Neural cell (in vitro differentiated cells): ENCODE data around the gene NUDT9. TPM values are rescaled to one million over a fixed set of nuclear protein-coding genes. Genes with fewer than 3 reads are reported as not detected.

ENCODE experiments used
- H2AFZ ChIP-seq: fragments of 200-600, 300-800 bp; sonication (generic), shearing (Covaris generic); 2 replicates; pipeline ENCODE4 v1.6.0; 2014; ENCODE audit warnings: low read depth, mild to moderate bottlenecking, antibody characterized with exemption, low read length, moderate library complexity
- H3F3A ChIP-seq: fragments of 200-600 bp; shearing (Covaris generic); 2 replicates; pipeline ENCODE4 v1.6.1; 2016; ENCODE audit warnings: mild to moderate bottlenecking, moderate library complexity, mixed read lengths, antibody characterized with exemption, low read length; ENCODE audit not compliant: insufficient read depth, poor library complexity, severe bottlenecking
- H3K27ac ChIP-seq: fragments of 200-600, 300-800 bp; sonication (generic), shearing (Covaris generic); 2 replicates; pipeline ENCODE4 v1.5.1; 2014; ENCODE audit warnings: mild to moderate bottlenecking, low read length, moderate library complexity
- H3K27me3 ChIP-seq: fragments of 300-800, 200-600 bp; sonication (generic), shearing (Covaris generic); 2 replicates; pipeline ENCODE4 v1.6.0; 2014; ENCODE audit warnings: mild to moderate bottlenecking, low read depth, low read length, moderate library complexity; ENCODE audit not compliant: insufficient read depth
- H3K36me3 ChIP-seq: fragments of 300-800, 200-600 bp; sonication (generic), shearing (Covaris generic); 2 replicates; pipeline ENCODE4 v1.5.1; 2014; ENCODE audit warnings: mild to moderate bottlenecking, antibody characterized with exemption, low read length, moderate library complexity; ENCODE audit not compliant: insufficient read depth
- H3K4me2 ChIP-seq: fragments of 300-800, 200-600 bp; sonication (generic), shearing (Covaris generic); 2 replicates; pipeline ENCODE4 v1.6.0; 2014; ENCODE audit warnings: mild to moderate bottlenecking, low read length
- H3K4me3 ChIP-seq: fragments of 300-800, 200-600 bp; sonication (generic), shearing (Covaris generic); 2 replicates; pipeline ENCODE4 v1.5.1; 2014; ENCODE audit warnings: mild to moderate bottlenecking, low read length, moderate library complexity
- H3K79me2 ChIP-seq: fragments of 200-600 bp; shearing (Covaris generic); replicated peaks from 2 replicates; pipeline ENCODE4 v1.6.0; 2014; ENCODE audit warnings: mild to moderate bottlenecking, low read length, moderate library complexity; ENCODE audit not compliant: insufficient read depth
- H3K9ac ChIP-seq: fragments of 300-800, 200-600 bp; sonication (generic), shearing (Covaris generic); 2 replicates; pipeline ENCODE4 v1.6.1; 2016; ENCODE audit warnings: mild to moderate bottlenecking, low read length, mixed read lengths
- H3K9me2 ChIP-seq: fragments of 200-600 bp; shearing (Covaris generic); 2 replicates; pipeline ENCODE4 v1.6.1; 2016; ENCODE audit warnings: mild to moderate bottlenecking, low read length, mixed read lengths; ENCODE audit not compliant: insufficient read depth
- H3K9me3 ChIP-seq: fragments of 200-600, 300-800 bp; sonication (generic), shearing (Covaris generic); 2 replicates; pipeline ENCODE4 v1.6.1; 2016; ENCODE audit warnings: mild to moderate bottlenecking, mixed run types, low read length, moderate library complexity, mixed read lengths
- H4K20me1 ChIP-seq: fragments of 200-600 bp; shearing (Covaris generic); 2 replicates; pipeline ENCODE4 v1.6.1; 2016; ENCODE audit warnings: mild to moderate bottlenecking, mixed run types; ENCODE audit not compliant: insufficient read depth
- CTCF ChIP-seq: fragments of 450-650 bp; IDR thresholded peaks from 2 replicates; pipeline ENCODE4 v1.5.1; 2014; ENCODE audit warnings: antibody characterized with exemption, mild to moderate bottlenecking, moderate library complexity; ENCODE audit not compliant: poor library complexity, severe bottlenecking
- EP300 ChIP-seq: fragments of 450-650 bp; conservative IDR thresholded peaks from 2 replicates; pipeline ENCODE4 v1.6.1; 2014; ENCODE audit warnings: antibody characterized with exemption, mild to moderate bottlenecking, moderate library complexity; ENCODE audit not compliant: poor library complexity, severe bottlenecking
- EZH2 ChIP-seq: fragments of 200-600, 300-800 bp; shearing (Covaris generic), sonication (generic); IDR thresholded peaks from 2 replicates; pipeline ENCODE4 v1.6.1; 2014; ENCODE audit warnings: antibody characterized with exemption, low read length, borderline replicate concordance, mild to moderate bottlenecking; ENCODE audit not compliant: insufficient read depth, poor library complexity, severe bottlenecking
- MXI1 ChIP-seq: fragments of 450-650 bp; conservative IDR thresholded peaks from 2 replicates; pipeline ENCODE4 v1.6.1; 2014; ENCODE audit warnings: antibody characterized with exemption, mild to moderate bottlenecking; ENCODE audit not compliant: poor library complexity, severe bottlenecking
- POLR2AphosphoS5 ChIP-seq: IDR thresholded peaks from 2 replicates; pipeline ENCODE4 v1.6.1; 2012
- RAD21 ChIP-seq: fragments of 450-650 bp; conservative IDR thresholded peaks from 2 replicates; pipeline ENCODE4 v1.6.1; 2014; ENCODE audit warnings: antibody characterized with exemption, mild to moderate bottlenecking, moderate library complexity
- SMC3 ChIP-seq: fragments of 450-650 bp; conservative IDR thresholded peaks from 2 replicates; pipeline ENCODE4 v1.6.1; 2014; ENCODE audit warnings: antibody characterized with exemption, mild to moderate bottlenecking, moderate library complexity; ENCODE audit not compliant: poor library complexity
- TAF1 ChIP-seq: IDR thresholded peaks from 2 replicates; pipeline ENCODE4 v1.6.1; 2012; ENCODE audit warnings: low read depth
- polyA plus RNA-seq: library from polyadenylated mRNA; depleted of rRNA; stranded (reverse); fragments of >200 nt; gene quantifications from 2 replicates; pipeline ENCODE4 v1.2.3, GENCODE V29; 2014
- small RNA-seq, 3 experiments: library from RNA; depleted of rRNA; stranded (forward); fragments of <200 nt; gene quantifications; one replicate each; pipeline ENCODE3, GENCODE V24; 2012
- TF ChIP-seq, protein P1 (sequence below): IDR thresholded peaks from 2 replicates; pipeline ENCODE4 v1.6.1; 2012; ENCODE audit warnings: borderline replicate concordance

The NUDT9 gene
- polyA plus RNA-seq, 1 donor from 2014 or later, result 25.5 TPM

GRCh38 chr4:87505862-87506261, 83.5 kb downstream of the NUDT9 start:
- Histone ChIP-seq H3K4me2 (no peak overlapping the region), H3K9me3 (no peaks in the 10 kb centered on the region), H3K27me3 (no peaks in the 10 kb centered on the region), H3K27ac (no peak overlapping the region), H3K36me3 (no peaks in the 10 kb centered on the region), H3F3A (no peaks in the 10 kb centered on the region), H4K20me1 (no peaks in the 10 kb centered on the region), H3K9me2 (no peaks in the 10 kb centered on the region), H3K4me3 (no peak overlapping the region), H3K79me2 (no peaks in the 10 kb centered on the region), H3K9ac (no peak overlapping the region), H2AFZ (no peak overlapping the region)
- TF ChIP-seq EZH2 (no peak), TAF1 (no peak), EP300 (no peak), POLR2AphosphoS5 (no peak), SMC3 (no peak), CTCF (no peak), RAD21 (no peak), MXI1 (no peak)
- TF ChIP-seq, protein P1, sequence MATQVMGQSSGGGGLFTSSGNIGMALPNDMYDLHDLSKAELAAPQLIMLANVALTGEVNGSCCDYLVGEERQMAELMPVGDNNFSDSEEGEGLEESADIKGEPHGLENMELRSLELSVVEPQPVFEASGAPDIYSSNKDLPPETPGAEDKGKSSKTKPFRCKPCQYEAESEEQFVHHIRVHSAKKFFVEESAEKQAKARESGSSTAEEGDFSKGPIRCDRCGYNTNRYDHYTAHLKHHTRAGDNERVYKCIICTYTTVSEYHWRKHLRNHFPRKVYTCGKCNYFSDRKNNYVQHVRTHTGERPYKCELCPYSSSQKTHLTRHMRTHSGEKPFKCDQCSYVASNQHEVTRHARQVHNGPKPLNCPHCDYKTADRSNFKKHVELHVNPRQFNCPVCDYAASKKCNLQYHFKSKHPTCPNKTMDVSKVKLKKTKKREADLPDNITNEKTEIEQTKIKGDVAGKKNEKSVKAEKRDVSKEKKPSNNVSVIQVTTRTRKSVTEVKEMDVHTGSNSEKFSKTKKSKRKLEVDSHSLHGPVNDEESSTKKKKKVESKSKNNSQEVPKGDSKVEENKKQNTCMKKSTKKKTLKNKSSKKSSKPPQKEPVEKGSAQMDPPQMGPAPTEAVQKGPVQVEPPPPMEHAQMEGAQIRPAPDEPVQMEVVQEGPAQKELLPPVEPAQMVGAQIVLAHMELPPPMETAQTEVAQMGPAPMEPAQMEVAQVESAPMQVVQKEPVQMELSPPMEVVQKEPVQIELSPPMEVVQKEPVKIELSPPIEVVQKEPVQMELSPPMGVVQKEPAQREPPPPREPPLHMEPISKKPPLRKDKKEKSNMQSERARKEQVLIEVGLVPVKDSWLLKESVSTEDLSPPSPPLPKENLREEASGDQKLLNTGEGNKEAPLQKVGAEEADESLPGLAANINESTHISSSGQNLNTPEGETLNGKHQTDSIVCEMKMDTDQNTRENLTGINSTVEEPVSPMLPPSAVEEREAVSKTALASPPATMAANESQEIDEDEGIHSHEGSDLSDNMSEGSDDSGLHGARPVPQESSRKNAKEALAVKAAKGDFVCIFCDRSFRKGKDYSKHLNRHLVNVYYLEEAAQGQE, result no peak

DNA sequence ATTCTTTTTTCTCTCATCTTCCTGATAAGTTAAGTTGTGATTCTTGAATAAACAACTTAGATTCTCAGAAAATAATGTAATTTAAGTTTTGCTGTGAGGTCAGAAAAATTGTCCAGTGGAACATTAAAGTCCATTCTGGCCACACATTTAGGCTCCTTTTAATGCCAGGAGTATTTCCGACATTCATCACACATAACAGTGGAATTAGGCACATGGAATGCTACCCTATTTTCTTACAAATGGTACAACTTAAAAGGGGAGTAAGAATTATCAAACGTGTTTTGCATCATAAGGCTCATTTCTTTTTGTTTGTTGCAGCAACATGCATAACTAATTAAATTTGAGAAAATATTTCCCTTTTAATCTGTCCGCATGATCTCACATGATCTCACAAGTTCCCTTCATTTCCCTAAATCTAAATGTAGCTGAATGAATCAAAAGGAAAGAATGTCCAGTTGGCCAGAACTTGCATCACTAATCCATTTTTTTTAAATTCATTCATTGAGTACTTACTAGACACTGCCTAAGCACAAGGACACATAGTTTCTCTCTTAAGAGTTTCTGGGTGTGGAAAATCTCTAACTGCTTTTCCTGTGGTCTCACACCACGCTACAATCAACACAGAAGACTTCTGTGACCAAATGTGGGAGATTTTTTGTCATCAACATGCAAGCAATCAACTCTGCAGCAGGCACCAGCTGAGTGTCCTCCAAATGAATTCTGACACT, 84.8 kb downstream of the NUDT9 start:
- Histone ChIP-seq H3K36me3 (no peaks in the 10 kb centered on the region), H3K4me2 (no peak overlapping the region), H3K79me2 (no peaks in the 10 kb centered on the region), H3K27ac (no peak overlapping the region), H3K9me3 (no peaks in the 10 kb centered on the region), H3K9ac (no peak overlapping the region), H3K4me3 (no peak overlapping the region), H3F3A (no peaks in the 10 kb centered on the region), H4K20me1 (no peaks in the 10 kb centered on the region), H2AFZ (no peak overlapping the region), H3K9me2 (no peaks in the 10 kb centered on the region), H3K27me3 (no peaks in the 10 kb centered on the region)
- no peak for TF ChIP-seq POLR2AphosphoS5

Small RNAs within 50 kb of the gene (small RNA-seq; reads per million reads assigned to genes)
- 0 reads per million in 3 experiments for gene RN7SL681P

Other genes with a start within 250 kb of the NUDT9 start
- 15.0 and 16.6 TPM in 2 replicates for gene KLHL8, start 202.0 kb upstream of the NUDT9 start, polyA plus RNA-seq
- not detected in 2 replicates for gene HSD17B13, start 99.7 kb upstream of the NUDT9 start, polyA plus RNA-seq
- gene HSD17B11, start 31.4 kb upstream of the NUDT9 start, polyA plus RNA-seq, result 2.2 and 3.4 TPM in 2 replicates
- 0.89 TPM in 1 of 2 replicates, not detected in the other for gene SPARCL1, start 106.8 kb downstream of the NUDT9 start, polyA plus RNA-seq
- not detected in 2 replicates for gene DSPP, start 186.0 kb downstream of the NUDT9 start, polyA plus RNA-seq
- gene DMP1, start 227.7 kb downstream of the NUDT9 start, polyA plus RNA-seq, result 0.20 and 0.48 TPM in 2 replicates